DMS 273 (cell line): ENCODE measurements around the gene SCP2D1.

Experiments used
- DNase-seq: peaks from one replicate; lab custom pipeline; 2025; ENCODE audit not compliant: unreplicated experiment; lab: John Stamatoyannopoulos, UW

Gene SCP2D1

GRCh38 chr20:18811904-18812303, 1.7 kb upstream of the SCP2D1 start:
- no peak for DNase-seq

GRCh38 chr20:18815194-18815942, 1.8 kb downstream of the SCP2D1 start:
- DNase-seq, result no peak

- DNase-seq, result no peak
These were observed 9.2 kb downstream of the SCP2D1 start for GRCh38 chr20:18822832-18823231.

GRCh38 chr20:18831830-18832499, 18.4 kb downstream of the SCP2D1 start:
- no peak for DNase-seq

GRCh38 chr20:18832546-18833200, 19.1 kb downstream of the SCP2D1 start:
- no peak for DNase-seq

- DNase-seq, result no peak
These were observed 22.1 kb downstream of the SCP2D1 start for GRCh38 chr20:18835466-18836256.

GRCh38 chr20:18837718-18838117, 24.1 kb downstream of the SCP2D1 start:
- no peak for DNase-seq

GRCh38 chr20:18839507-18840247, 26.1 kb downstream of the SCP2D1 start:
- DNase-seq, result no peak

- no peak for DNase-seq
These were observed 26.7 kb downstream of the SCP2D1 start for GRCh38 chr20:18840248-18840645.

GRCh38 chr20:18845017-18845416, 31.4 kb downstream of the SCP2D1 start:
- DNase-seq, result no peak

GRCh38 chr20:18847226-18847755, 33.7 kb downstream of the SCP2D1 start:
- DNase-seq, result no peak

GRCh38 chr20:18849131-18849530, 35.5 kb downstream of the SCP2D1 start:
- DNase-seq, result no peak

GRCh38 chr20:18851629-18852028, 38.0 kb downstream of the SCP2D1 start:
- DNase-seq, result no peak

- DNase-seq, result no peak
These were observed 38.7 kb downstream of the SCP2D1 start for GRCh38 chr20:18852318-18852717.

GRCh38 chr20:18853216-18853615, 39.6 kb downstream of the SCP2D1 start:
- no peak for DNase-seq

- DNase-seq, result no peak
These were observed 40.5 kb downstream of the SCP2D1 start for GRCh38 chr20:18853946-18854646.

- DNase-seq, result no peak
These were observed 42.3 kb downstream of the SCP2D1 start for GRCh38 chr20:18855882-18856281.

GRCh38 chr20:18856873-18857272, 43.3 kb downstream of the SCP2D1 start:
- DNase-seq, result no peak

- no peak for DNase-seq
These were observed 44.1 kb downstream of the SCP2D1 start for GRCh38 chr20:18857640-18858039.

- no peak for DNase-seq
These were observed 45.2 kb downstream of the SCP2D1 start for GRCh38 chr20:18858816-18859215.
